ENCODE data around the gene VIL1. TPM values are rescaled to one million over a fixed set of nuclear protein-coding genes. Genes with fewer than 3 reads are reported as not detected.

VIL1 gene
- total and polyA plus RNA-seq, 2 of the 8 experiments (the other 6 are each of a cell fraction or from before 2014, with no cell fraction given), result 6.2 to 7.0 TPM

DNA sequence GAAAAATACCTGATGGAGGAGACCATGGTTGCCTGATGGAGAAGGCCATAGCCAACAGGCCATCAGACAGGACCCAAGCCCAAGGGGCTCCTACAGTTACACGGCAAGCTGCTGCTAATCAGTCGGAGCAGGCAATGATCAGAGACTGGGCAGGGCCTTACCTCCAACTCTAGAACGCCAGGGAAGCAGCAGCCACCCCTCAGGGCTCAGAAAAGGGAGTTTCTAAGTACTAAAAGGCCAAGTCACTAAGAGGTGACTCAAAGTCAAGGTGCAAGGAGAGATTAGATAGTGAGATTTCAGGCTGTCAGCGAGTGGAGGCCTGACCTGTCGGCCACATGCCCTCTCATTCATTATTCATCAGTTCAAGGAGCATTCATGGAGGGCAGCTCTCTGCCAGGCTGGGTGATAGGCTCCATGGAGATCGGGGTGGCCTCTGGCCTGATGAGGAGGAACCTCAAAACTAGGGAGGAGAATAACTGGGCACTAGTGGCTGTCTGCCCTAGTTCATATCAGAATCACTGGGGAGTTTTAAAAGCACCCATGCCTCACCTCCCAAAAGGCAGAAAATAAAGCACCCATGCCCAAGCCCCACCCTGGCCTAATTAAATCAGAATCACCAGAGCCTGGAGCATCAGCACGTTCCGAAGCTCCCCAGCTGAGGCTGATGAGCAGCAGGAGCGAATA lies 3.6 kb downstream of the VIL1 start:
- Histone ChIP-seq H3K18ac (ENCODE audit: extremely low read depth, low read length) (no peak overlapping the region), H2BK5ac (ENCODE audit: low read depth, low read length) (no peak overlapping the region), H3K4me3 (ENCODE audit: extremely low read depth in 1 of 4, insufficient read depth in 2 of 4, low read depth in 3 of 4, low read length in 4 of 4) (no peak overlapping the region), H2BK15ac (ENCODE audit: low read length) (no peak overlapping the region), H3K9ac (replicated peaks in 1 of 4; ENCODE audit: extremely low read depth in 1 of 4, low read depth in 3 of 4, low read length in 3 of 4) (no peak overlapping the region), H3K36me3 (ENCODE audit: control insufficient read depth in 2 of 4, insufficient read depth in 4 of 4, low read length in 3 of 4) (no peaks in the 10 kb centered on the region), H2BK120ac (replicated peaks; ENCODE audit: low read depth, low read length) (no peak overlapping the region), H4K5ac (ENCODE audit: insufficient read length, low read depth, low read length) (no peak overlapping the region), H3K4ac (replicated peaks; ENCODE audit: insufficient read length, low read depth, low read length) (no peak overlapping the region), H2AK5ac (ENCODE audit: low read depth, low read length) (no peak overlapping the region; the same call in 1 of the 2 replicates), H3K79me2 (ENCODE audit: control insufficient read depth in 1 of 2, insufficient read depth in 2 of 2, low read length in 2 of 2) (no peaks in the 10 kb centered on the region), H4K20me1 (replicated peaks in 1 of 2; ENCODE audit: control insufficient read depth in 1 of 2, insufficient read depth in 2 of 2, low read length in 2 of 2) (no peaks in the 10 kb centered on the region), H2BK12ac (ENCODE audit: low read depth, low read length) (no peak overlapping the region), H4K8ac (ENCODE audit: extremely low read depth, insufficient read depth, low read length) (no peak overlapping the region), H2AFZ (ENCODE audit: low read length) (no peak overlapping the region), H3K4me2 (ENCODE audit: insufficient read depth in 1 of 2, low read depth in 2 of 2, low read length in 2 of 2) (no peak overlapping the region), H3K27me3 (replicated peaks in 1 of 4; ENCODE audit: control insufficient read depth in 3 of 4, extremely low read depth in 1 of 4, insufficient read depth in 3 of 4, low read length in 3 of 4) (no peaks in the 10 kb centered on the region), H3K23me2 (ENCODE audit: low read depth, low read length) (no peaks in the 10 kb centered on the region), H3K79me1 (ENCODE audit: low read depth, low read length) (no peaks in the 10 kb centered on the region; the same call in 1 of the 2 replicates), H2BK20ac (ENCODE audit: low read length) (no peak overlapping the region), H3K56ac (replicated peaks; ENCODE audit: insufficient read length, low read depth, low read length) (no peak overlapping the region), H3K27ac (ENCODE audit: low read depth, low read length) (no peak overlapping the region), H3K23ac (ENCODE audit: insufficient read length) (no peak overlapping the region), H4K91ac (replicated peaks; ENCODE audit: insufficient read length, low read length) (no peak overlapping the region), H3K9me3 (ENCODE audit: insufficient read depth in 2 of 2, low read depth in 1 of 2, low read length in 1 of 2) (no peaks in the 10 kb centered on the region), H3K14ac (ENCODE audit: insufficient read length) (no peak overlapping the region), H3K4me1 (replicated peaks in 1 of 4; ENCODE audit: control insufficient read depth in 3 of 4, insufficient read depth in 4 of 4, low read length in 3 of 4) (peaks cover 0 to 10% (median 2%) of the 10 kb centered on the region in 4 experiments; a peak in 2 of 7 replicates)
- DNase-seq (ENCODE audit: low read depth in 1 of 2, low spot score in 2 of 2) (no peak), FAIRE-seq (no peak)
- POLR2A ChIA-PET (ENCODE audit: partially characterized antibody), result interaction anchor here (0.6 to 1.6 kb wide), 2 partner anchors 16 to 99 kb away, joined by 3 to 5 read pairs; no protein-coding TSS in a partner anchor
- CTCF ChIA-PET (ENCODE audit: partially characterized antibody), result interaction anchor here (1.3 kb wide), 1 partner anchor 16 kb away, joined by 3 read pairs; no protein-coding TSS in a partner anchor
- TF ChIP-seq BACH1 (IDR thresholded peaks at IDR 0.05; ENCODE audit: low read length) (no peak), CREB1 (IDR thresholded peaks at IDR 0.05) (no peak), CHD1 (IDR thresholded peaks at IDR 0.05; ENCODE audit: low read depth, low read length) (no peak), RFX5 (IDR thresholded peaks at IDR 0.05; ENCODE audit: borderline replicate concordance, low read depth, low read length) (no peak)
- 91% methylated on average over 9 of the region's 9 CpGs; no CpG with 5 or more reads in 1 of the 2 experiments for WGBS, 2 experiments (ENCODE audit: extremely low coverage in 1 of 2, insufficient coverage in 1 of 2, insufficient read length in 1 of 2, insufficient replicate concordance in 2 of 2, low coverage in 1 of 2, low lambda C conversion rate in 2 of 2, missing lambda C conversion rate in 1 of 2)
